Keratinocyte (primary cell): Measurements from ENCODE around the gene SYNM. TPM values are rescaled to one million over a fixed set of nuclear protein-coding genes. Genes with fewer than 3 reads are reported as not detected.

ENCODE experiments used
- DNase-seq: peaks from one replicate; pipeline ENCODE4 v3.0.0-alpha.2; 2011; ENCODE audit warnings: low read depth, missing footprints, low spot score
- FAIRE-seq: peaks from 2 replicates; lab custom pipeline; 2011; peaks lifted over from hg19 to GRCh38; lab: Jason Lieb, UNC
- H2AFZ ChIP-seq: 2 replicates; pipeline ENCODE4 v1.6.0; 2012; ENCODE audit warnings: low read length, control low read depth, inconsistent platforms; ENCODE audit not compliant: control insufficient read depth
- H3K27ac ChIP-seq: 2 replicates; pipeline ENCODE4 v1.5.1; 2011; ENCODE audit warnings: low read length; ENCODE audit not compliant: control insufficient read depth, insufficient read depth
- H3K27me3 ChIP-seq: 3 replicates; pipeline ENCODE4 v1.6.0; 2011; ENCODE audit warnings: low read length; ENCODE audit not compliant: control insufficient read depth, insufficient read depth; ENCODE audit errors: extremely low read depth
- H3K36me3 ChIP-seq, 2 experiments: 2 replicates in 1 of 2; 3 replicates in 1 of 2; pipeline ENCODE4 v1.5.1; 2011; ENCODE audit warnings: low read length in 2 of 2, mild to moderate bottlenecking in 1 of 2; ENCODE audit not compliant: control insufficient read depth in 2 of 2, insufficient read depth in 2 of 2; ENCODE audit errors: extremely low read depth in 1 of 2
- H3K4me1 ChIP-seq: 3 replicates; pipeline ENCODE4 v1.5.1; 2011; ENCODE audit warnings: low read length; ENCODE audit not compliant: control insufficient read depth, insufficient read depth; ENCODE audit errors: extremely low read depth
- H3K4me2 ChIP-seq: 3 replicates; pipeline ENCODE4 v1.6.0; 2011; ENCODE audit warnings: low read depth, low read length; ENCODE audit not compliant: control insufficient read depth, insufficient read depth; ENCODE audit errors: extremely low read depth
- H3K4me3 ChIP-seq, 3 experiments: fragments of 200-600 bp in 1 of 3; sonication (generic) in 1 of 3; 2 replicates in 2 of 3; 3 replicates in 1 of 3; pipeline ENCODE4 v1.5.1; 2011 to 2016; ENCODE audit warnings: low read length in 3 of 3, mild to moderate bottlenecking in 3 of 3, control low read depth in 2 of 3, inconsistent platforms in 1 of 3, low read depth in 1 of 3, mixed read lengths in 1 of 3, mixed run types in 1 of 3, moderate library complexity in 1 of 3; ENCODE audit not compliant: control insufficient read depth in 2 of 3, insufficient read depth in 2 of 3; ENCODE audit errors: extremely low read depth in 1 of 3
- H3K79me2 ChIP-seq: 2 replicates; pipeline ENCODE4 v1.6.0; 2012; ENCODE audit warnings: low read length; ENCODE audit not compliant: control insufficient read depth, insufficient read depth
- H3K9ac ChIP-seq: 3 replicates; pipeline ENCODE4 v1.6.0; 2011; ENCODE audit warnings: low read length; ENCODE audit not compliant: control insufficient read depth, insufficient read depth; ENCODE audit errors: extremely low read depth
- H3K9me1 ChIP-seq: 3 replicates; pipeline ENCODE4 v1.6.0; 2011; ENCODE audit warnings: low read length; ENCODE audit not compliant: control insufficient read depth, insufficient read depth; ENCODE audit errors: extremely low read depth
- H3K9me3 ChIP-seq: 2 replicates; pipeline ENCODE4 v1.5.1; 2012; ENCODE audit warnings: low read depth, low read length; ENCODE audit not compliant: control insufficient read depth
- H4K20me1 ChIP-seq: 3 replicates; pipeline ENCODE4 v1.6.0; 2011; ENCODE audit warnings: low read length; ENCODE audit not compliant: control insufficient read depth, insufficient read depth; ENCODE audit errors: extremely low read depth
- CTCF ChIP-seq, 3 experiments: IDR thresholded peaks in 1 of 3; conservative IDR thresholded peaks in 1 of 3; optimal IDR thresholded peaks in 1 of 3; 2 replicates in 2 of 3; 3 replicates in 1 of 3; pipeline versions ENCODE3 to v1.5.1; 2011; ENCODE audit warnings: low read length in 3 of 3, mild to moderate bottlenecking in 3 of 3, moderate library complexity in 2 of 3, control low read depth in 1 of 3, inconsistent platforms in 1 of 3; ENCODE audit not compliant: insufficient read depth in 2 of 3; ENCODE audit errors: extremely low read depth in 1 of 3
- EZH2 ChIP-seq: IDR thresholded peaks from one replicate; pipeline ENCODE4 v1.6.1; 2012; ENCODE audit warnings: inconsistent platforms, mild to moderate bottlenecking, low read length, moderate library complexity
- dilution Hi-C: fragments of 300-500 bp; cut with MboI; formaldehyde crosslinking; loops from one replicate; pipeline ENCODE4 v1.7.0; 2020; ENCODE audit warnings: low sequenced_read_pairs; ENCODE audit not compliant: extremely low pct_ligation_motif_present
- polyA plus RNA-seq, 5 experiments: library from polyadenylated mRNA; depleted of rRNA in 3 of 5; stranded (reverse) in 3 of 5; stranded (forward) in 1 of 5; unstranded in 1 of 5; fragments of >200 nt; gene quantifications; 1 replicate in 1 of 5; 2 replicates in 3 of 5; 3 replicates in 1 of 5; pipeline versions ENCODE4 v1.2.1 to v1.2.3, GENCODE V29; 2011 to 2012; ENCODE audit warnings: missing spikeins in 2 of 5, low read depth in 1 of 5, low replicate concordance in 1 of 5

The SYNM gene
- polyA plus RNA-seq, 1 donor (not counting 4 experiments of a cell fraction or from before 2014, with no cell fraction given), result 0.09 TPM

GRCh38 chr15:99168601-99169580 lies 64.0 kb downstream of the SYNM start:
- FAIRE-seq (no peak), DNase-seq (no peak)
- Histone ChIP-seq H2AFZ (no peak overlapping the region), H3K4me1 (no peaks in the 10 kb centered on the region), H3K4me3 (no peak overlapping the region), H3K9ac (no peak overlapping the region), H3K9me1 (no peaks in the 10 kb centered on the region), H3K79me2 (no peaks in the 10 kb centered on the region), H3K9me3 (no peaks in the 10 kb centered on the region), H4K20me1 (no peaks in the 10 kb centered on the region), H3K36me3 (peaks cover 6 to 13% of the 10 kb centered on the region in 2 experiments), H3K27ac (no peak overlapping the region), H3K4me2 (no peak overlapping the region), H3K27me3 (no peaks in the 10 kb centered on the region)
- dilution Hi-C loops, result no loop called here
- TF ChIP-seq EZH2 (no peak), CTCF (optimal IDR thresholded peaks at IDR 0.05 in 1 of 3, IDR thresholded peaks at IDR 0.05 in 1 of 3, conservative IDR thresholded peaks at IDR 0.05 in 1 of 3; ENCODE audit: extremely low read depth in 1 of 3, insufficient read depth in 2 of 3, low read length in 3 of 3) (no peak)

GRCh38 chr15:99169769-99170311 lies 65.0 kb downstream of the SYNM start:
- Histone ChIP-seq H3K4me3 (no peak overlapping the region), H2AFZ (no peak overlapping the region), H3K79me2 (no peaks in the 10 kb centered on the region), H3K4me1 (no peaks in the 10 kb centered on the region), H3K36me3 (peaks cover 5 to 15% of the 10 kb centered on the region in 2 experiments), H3K4me2 (no peak overlapping the region), H3K9ac (no peak overlapping the region), H3K27ac (no peak overlapping the region), H3K9me1 (no peaks in the 10 kb centered on the region), H3K9me3 (no peaks in the 10 kb centered on the region), H3K27me3 (no peaks in the 10 kb centered on the region), H4K20me1 (no peaks in the 10 kb centered on the region)
- no peak for TF ChIP-seq CTCF (optimal IDR thresholded peaks at IDR 0.05 in 1 of 3, IDR thresholded peaks at IDR 0.05 in 1 of 3, conservative IDR thresholded peaks at IDR 0.05 in 1 of 3; ENCODE audit: extremely low read depth in 1 of 3, insufficient read depth in 2 of 3, low read length in 3 of 3)
- no peak for TF ChIP-seq EZH2
- FAIRE-seq (no peak), DNase-seq (no peak)
- dilution Hi-C loops, result no loop called here
